ENCODE results near the gene FUBP3.

DNA sequence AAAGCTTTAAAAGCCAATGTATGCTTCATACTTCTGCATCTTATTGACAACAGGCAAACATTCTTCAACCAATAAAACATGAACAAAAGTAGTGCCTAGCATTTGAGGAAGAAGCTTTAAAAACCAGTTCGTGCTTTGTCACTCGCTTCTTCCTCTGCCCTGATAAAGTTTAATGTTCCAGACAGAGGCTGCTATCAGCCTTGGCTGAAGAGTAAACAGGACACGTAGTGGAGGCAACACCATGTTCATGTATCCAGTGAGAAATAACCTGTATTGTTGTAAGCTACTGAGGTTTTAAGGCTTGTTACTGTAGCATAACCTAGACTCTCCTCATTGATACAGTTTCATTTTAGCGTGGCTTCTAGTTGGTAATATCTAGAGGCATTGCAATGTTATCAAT lies 3.2 kb upstream of the FUBP3 start:
- TF ChIP-seq, protein P1, sequence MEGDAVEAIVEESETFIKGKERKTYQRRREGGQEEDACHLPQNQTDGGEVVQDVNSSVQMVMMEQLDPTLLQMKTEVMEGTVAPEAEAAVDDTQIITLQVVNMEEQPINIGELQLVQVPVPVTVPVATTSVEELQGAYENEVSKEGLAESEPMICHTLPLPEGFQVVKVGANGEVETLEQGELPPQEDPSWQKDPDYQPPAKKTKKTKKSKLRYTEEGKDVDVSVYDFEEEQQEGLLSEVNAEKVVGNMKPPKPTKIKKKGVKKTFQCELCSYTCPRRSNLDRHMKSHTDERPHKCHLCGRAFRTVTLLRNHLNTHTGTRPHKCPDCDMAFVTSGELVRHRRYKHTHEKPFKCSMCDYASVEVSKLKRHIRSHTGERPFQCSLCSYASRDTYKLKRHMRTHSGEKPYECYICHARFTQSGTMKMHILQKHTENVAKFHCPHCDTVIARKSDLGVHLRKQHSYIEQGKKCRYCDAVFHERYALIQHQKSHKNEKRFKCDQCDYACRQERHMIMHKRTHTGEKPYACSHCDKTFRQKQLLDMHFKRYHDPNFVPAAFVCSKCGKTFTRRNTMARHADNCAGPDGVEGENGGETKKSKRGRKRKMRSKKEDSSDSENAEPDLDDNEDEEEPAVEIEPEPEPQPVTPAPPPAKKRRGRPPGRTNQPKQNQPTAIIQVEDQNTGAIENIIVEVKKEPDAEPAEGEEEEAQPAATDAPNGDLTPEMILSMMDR (IDR thresholded peaks at IDR 0.05) = no peak
- TF ChIP-seq POLR2A (IDR thresholded peaks at IDR 0.05) (no peak), POLR2AphosphoS5 (IDR thresholded peaks at IDR 0.05) (no peak), EP300 (IDR thresholded peaks at IDR 0.05) (no peak)

All from upper lobe of left lung (tissue), 4 donors.